ENCODE results near the gene ZNF778. TPM values are rescaled to one million over a fixed set of nuclear protein-coding genes. Genes with fewer than 3 reads are reported as not detected.
"Not testable (repeated sequence)": the region's sequence is repeated elsewhere in the genome, so short reads cannot be mapped to it uniquely, and the experiment has no call there.

ZNF778 gene
- total RNA-seq, 2 experiments from 2014 or later: 8.3 to 9.2 TPM

DNA sequence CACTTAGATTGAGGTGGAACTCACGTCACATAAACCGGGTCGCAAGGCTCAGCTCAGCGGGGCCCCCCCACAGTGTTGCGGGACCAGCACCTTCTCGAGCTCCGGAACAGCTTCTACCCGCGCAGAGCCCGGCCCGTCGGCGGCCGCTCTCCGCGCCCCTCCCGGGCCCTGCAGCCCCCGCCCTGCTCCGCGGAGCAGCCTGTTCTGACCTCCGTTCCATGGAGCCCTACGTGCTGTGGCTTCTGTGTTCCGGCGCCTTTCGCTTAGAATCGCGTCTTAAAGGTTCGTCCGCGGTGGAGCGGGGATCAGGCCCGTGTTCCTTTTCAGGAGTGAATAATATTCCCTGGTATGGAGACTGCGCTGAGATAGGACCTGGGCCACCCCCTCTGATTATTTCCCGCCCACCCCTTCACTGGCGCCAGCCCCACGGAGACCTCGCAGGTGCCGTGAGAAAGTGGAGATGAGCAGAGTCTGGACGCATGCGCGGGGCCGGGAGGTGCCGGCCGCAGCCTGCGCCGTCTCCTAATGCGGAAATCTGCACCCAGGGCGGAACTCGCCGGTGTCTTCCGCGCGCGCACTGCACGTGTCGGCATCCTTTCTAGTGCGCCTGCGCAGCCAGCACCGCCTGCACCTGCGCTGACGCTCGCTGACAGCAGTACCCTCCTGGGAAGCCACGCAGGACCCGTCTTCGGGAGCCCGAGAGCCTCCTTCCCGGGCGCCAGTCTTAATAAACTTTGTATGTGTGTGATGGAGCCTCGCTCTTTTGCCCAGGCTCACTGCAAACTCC lies 30.9 kb downstream of the ZNF778 start:
- ChIA-PET POLR2A (no interaction called here), CTCF (no interaction called here)
- peaks cover 14% of the 10 kb centered on the region for H3K4me1 Mint-ChIP-seq

DNA sequence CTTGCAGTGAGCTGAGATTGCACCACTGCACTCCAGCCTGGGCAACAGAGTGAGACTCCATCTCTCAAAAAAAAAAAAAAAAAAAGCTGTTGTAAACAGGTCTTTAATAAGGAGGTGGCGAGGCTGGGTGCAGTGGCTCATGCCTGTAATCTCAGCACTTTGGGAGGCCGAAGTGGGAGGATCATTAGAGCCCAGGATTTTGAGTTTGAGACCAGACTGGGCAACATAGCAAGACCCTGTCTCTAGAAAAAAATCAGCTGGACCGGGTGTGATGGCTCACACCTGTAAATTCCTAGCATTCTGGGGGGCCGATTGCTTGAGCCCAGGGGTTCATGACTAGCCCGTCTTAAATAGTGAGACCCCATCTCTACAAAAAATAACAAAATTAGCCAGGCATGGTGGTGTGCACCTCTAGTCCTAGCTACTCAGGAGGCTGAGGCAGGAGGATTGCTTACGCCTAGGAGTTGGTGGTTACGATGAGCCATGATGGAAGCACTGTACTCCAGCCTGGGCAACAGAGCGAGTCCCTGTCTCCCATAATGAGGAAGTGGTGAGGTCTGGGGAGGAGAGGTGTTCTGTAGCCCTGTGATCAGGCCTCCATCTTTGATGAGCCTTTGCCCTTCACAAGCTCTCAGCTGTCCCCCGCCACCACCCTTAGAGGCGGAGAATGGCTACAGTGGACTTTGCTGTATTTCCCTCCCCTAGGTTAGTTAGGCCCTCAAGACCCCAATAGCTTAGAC lies 36.2 kb downstream of the ZNF778 start:
- CTCF ChIA-PET: no interaction called here
- H3K36me3 Mint-ChIP-seq (ENCODE audit: low read depth): peaks cover 9% of the 10 kb centered on the region
- POLR2A ChIA-PET: no interaction called here
- H3K4me1 Mint-ChIP-seq: peaks cover 24% of the 10 kb centered on the region
- no peak overlapping the region for H3K4me3 Mint-ChIP-seq
- H3K9me3 Mint-ChIP-seq: peaks cover 8% of the 10 kb centered on the region
- H3K27me3 Mint-ChIP-seq: peaks cover 30% of the 10 kb centered on the region
- no peak for DNase-seq
- H3K27ac Mint-ChIP-seq: no peak overlapping the region

More for the DNA sequence above, 30.9 kb downstream of the ZNF778 start:
- no peak for DNase-seq
- H3K4me3 Mint-ChIP-seq: peak overlapping the region; percentile 69
- peaks cover 8% of the 10 kb centered on the region for H3K9me3 Mint-ChIP-seq
- H3K27ac Mint-ChIP-seq: peak overlapping the region; percentile 79
- H3K27me3 Mint-ChIP-seq: peaks cover 5% of the 10 kb centered on the region
- H3K36me3 Mint-ChIP-seq (ENCODE audit: low read depth): peaks cover 11% of the 10 kb centered on the region

DNA sequence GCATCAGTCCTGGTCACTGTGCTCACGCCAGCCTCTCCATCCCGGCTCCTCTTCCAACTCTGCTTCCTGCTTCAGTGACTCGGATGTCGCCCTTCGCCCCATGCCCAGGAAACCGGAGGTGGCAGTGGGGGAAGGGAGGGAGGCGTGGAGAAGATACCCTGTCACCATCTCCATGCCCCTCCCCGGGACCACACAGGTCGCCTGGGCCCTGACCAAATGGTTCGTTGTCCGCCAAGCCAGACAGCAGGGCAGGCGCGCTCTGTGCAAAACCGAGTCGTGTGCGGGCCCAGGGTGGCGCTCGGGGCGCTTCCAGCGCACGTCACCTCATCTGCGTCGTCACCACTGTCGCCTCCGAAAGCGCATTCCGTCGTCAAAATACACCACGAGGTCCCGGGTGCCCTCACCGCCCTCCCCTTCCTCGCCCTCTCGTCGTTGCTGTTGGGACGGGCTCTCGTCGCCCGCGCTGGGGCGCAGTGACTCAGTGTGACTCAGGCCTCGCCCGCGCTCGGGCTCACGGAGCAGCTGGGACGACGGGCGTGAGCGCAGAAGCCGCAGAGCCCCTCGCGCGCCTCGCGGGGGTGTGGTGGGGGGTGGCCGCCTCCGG lies 39.2 kb downstream of the ZNF778 start:
- peak overlapping the region; percentile 55 for H3K27ac Mint-ChIP-seq
- H3K36me3 Mint-ChIP-seq (ENCODE audit: low read depth): peaks cover 2% of the 10 kb centered on the region
- peak; percentile 63 for DNase-seq
- peaks cover 25% of the 10 kb centered on the region for H3K4me1 Mint-ChIP-seq
- ChIA-PET POLR2A (no interaction called here), CTCF (interaction anchor here (1.0 kb wide), 1 partner anchor 12 kb away, joined by 3 read pairs; no protein-coding TSS in a partner anchor)
- peaks cover 31% of the 10 kb centered on the region for H3K27me3 Mint-ChIP-seq
- H3K4me3 Mint-ChIP-seq: peak overlapping the region; percentile 47
- no peaks in the 10 kb centered on the region for H3K9me3 Mint-ChIP-seq

DNA sequence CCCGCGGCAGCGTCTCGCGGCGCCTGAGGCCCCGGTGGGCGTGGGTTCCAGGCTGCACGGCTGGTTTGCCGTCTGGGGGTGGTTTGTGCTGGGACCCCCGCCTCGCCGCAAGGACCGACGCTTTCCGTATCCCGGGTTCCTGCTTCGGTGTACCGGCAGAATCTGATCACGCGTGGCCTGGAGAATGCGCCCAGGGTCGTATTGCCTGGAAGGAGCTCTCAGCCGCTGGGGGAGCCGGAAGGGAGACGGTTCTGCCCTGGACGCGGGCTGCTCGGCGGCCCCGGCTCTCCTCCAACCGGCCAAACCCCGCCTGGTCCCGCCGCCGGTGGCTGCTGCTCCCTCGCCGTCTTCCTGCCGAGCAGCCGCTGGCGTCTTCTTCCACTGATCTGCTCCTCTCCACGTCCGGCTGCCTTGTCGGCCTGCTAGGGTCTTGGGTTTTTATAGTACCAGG lies 39.8 kb downstream of the ZNF778 start:
- H3K36me3 Mint-ChIP-seq (ENCODE audit: low read depth): peaks cover 2% of the 10 kb centered on the region
- ChIA-PET CTCF (interaction anchor here (1.0 kb wide), 1 partner anchor 12 kb away, joined by 3 read pairs; no protein-coding TSS in a partner anchor), POLR2A (no interaction called here)
- peak overlapping the region; percentile 19 for H3K27ac Mint-ChIP-seq
- no peaks in the 10 kb centered on the region for H3K9me3 Mint-ChIP-seq
- peaks cover 27% of the 10 kb centered on the region for H3K4me1 Mint-ChIP-seq
- no peak for DNase-seq
- peak overlapping the region; percentile 33 for H3K4me3 Mint-ChIP-seq
- peaks cover 31% of the 10 kb centered on the region for H3K27me3 Mint-ChIP-seq

DNA sequence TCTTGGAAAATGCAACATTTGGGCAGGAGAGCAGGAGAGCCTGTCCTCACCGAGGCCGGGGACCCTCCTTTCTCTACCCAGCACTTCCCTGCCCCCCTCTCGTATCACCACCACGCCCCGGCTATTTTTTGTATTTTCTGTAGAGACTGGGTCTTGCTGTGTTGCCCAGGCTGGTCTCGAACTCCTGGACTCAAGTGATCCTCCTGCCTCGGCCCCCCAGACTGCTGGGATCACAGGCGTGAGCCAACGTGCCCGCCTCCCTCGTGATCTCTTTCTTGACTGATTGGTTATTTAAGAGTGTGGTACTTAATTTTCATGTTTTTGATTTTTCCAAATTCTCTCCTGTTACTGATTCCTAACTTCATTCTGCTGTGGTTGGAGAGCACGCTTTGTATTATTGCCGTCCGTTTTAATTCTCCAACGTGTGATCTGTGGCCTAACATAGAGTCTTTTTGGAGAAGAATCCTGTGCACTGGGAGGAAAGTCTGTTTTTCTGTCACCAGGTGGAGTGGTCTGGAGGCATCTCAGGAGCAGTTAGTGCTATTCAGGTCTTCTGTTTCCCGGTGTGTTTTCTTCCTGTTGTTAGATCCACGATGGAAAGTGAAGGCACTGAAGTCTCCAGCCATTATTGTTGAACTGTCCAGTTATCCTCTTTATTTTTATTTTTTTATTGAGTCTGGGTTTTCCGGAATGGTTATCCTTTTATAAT lies 40.4 kb downstream of the ZNF778 start:
- Mint-ChIP-seq H3K27me3 (peaks cover 31% of the 10 kb centered on the region), H3K27ac (no peak overlapping the region), H3K4me3 (peak overlapping the region; percentile 33), H3K4me1 (peaks cover 27% of the 10 kb centered on the region), H3K9me3 (no peaks in the 10 kb centered on the region), H3K36me3 (ENCODE audit: low read depth) (peaks cover 2% of the 10 kb centered on the region)
- POLR2A ChIA-PET: no interaction called here
- no peak for DNase-seq
- CTCF ChIA-PET: no interaction called here

DNA sequence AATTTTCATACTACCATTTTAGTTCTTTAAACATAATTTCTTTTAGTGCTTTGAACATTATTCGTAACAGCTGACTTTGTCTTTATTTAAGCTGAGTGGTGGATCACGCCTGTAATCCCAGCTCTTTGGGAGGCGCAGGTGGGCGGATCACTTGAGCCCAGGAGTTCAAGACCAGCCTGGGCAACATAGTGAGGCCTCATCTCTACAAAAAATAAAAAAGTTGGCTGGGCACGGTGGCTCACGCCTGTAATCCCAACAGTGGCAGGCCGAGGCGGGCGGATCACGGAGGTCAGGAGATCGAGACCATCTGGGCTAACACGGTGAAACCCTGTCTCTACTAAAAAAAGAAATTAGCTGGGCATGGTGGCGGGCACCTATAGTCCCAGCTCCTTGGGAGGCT lies 42.4 kb downstream of the ZNF778 start:
- H3K4me3 Mint-ChIP-seq; H3K36me3 Mint-ChIP-seq (ENCODE audit: low read depth); DNase-seq; H3K27ac Mint-ChIP-seq; H3K9me3 Mint-ChIP-seq; POLR2A ChIA-PET: not testable (repeated sequence)
- Mint-ChIP-seq H3K27me3 (peaks cover 31% of the 10 kb centered on the region), H3K4me1 (peaks cover 28% of the 10 kb centered on the region)
- CTCF ChIA-PET: interaction anchor here (0.8 to 0.9 kb wide), 2 partner anchors 16 to 860 kb away, joined by 3 to 5 read pairs; no protein-coding TSS in a partner anchor

DNA sequence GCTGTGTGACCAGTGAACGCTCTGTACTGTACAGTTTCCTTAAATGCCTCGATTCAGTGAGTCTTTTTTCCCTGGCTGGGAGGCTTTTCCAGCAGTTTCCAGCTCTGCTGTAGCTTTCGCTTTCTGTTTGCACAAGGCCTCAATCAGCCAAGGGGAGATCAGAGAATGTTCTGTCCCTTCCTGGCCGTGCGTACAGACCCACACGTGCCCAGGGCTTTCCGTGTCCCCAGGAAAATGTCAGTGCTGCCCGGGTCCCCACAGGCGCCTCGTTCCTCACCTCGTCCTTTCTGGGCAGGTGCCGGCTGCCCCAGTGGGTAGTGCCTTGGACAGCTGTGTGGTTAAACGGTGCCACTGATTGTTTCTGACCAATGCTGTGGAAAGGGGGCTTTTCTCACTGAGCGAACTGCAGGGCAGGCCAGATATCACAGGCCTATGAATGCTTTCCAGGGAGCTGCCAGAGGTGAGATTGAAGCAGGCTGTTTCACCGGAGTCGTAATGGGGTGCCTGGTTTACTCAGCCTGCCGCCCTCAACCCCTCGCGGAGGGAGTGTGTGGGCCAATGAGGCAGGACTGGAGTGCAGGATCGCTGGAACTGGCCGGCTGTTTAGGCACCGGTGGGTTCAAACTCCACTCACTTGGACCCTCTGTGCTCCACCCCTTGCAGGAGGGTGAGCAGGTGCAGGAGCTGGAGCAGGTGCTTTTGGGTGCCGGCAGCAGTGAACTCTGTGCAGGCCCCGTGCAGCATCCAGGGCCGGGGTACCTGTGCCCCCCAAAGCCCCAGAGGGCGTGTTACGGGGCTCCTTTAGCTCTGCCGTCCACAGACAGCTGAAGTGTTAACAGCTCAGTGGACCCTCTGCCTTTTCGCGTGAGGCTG lies 44.4 kb downstream of the ZNF778 start:
- POLR2A ChIA-PET: no interaction called here
- CTCF ChIA-PET: interaction anchor here (0.9 kb wide), 1 partner anchor 295 kb away, joined by 3 read pairs; no protein-coding TSS in a partner anchor
- H3K4me1 Mint-ChIP-seq: peaks cover 17% of the 10 kb centered on the region

DNA sequence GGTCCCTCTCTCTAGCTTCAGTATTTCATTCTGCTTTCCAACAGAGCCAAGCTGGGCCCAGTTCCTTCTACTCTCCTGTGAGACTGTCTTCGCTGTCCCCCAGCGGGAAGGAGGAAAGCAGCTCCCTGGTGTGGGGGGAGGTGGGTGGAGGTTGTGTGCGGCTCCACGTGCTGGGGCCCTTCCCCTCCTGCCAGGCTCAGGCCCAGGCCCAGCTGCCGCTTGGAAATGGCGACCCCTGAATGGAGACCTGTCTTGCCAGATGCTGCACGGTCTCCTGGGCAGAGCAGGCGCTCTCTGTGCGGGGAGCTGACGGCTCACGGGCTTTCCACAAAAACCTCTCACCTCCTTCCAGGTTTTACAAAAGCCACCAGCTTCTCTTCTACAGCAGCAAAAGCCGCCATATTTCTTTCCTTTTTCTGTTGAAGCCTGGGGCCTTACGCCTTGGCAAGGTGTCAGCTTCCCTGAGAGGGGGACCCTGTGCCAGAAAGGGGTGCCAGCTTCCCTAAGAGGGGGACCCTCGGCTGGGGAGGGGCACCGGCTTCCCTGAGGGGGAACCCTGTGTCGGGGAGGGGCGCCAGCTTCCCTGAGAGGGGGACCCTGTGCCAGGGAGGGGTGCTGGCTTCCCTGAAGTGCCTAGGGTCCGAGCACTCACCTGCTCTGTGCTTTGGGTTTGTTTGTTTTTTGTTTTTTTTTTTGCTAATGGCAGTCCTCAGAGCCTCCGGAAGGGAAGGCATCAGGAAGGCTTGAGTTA lies 47.5 kb downstream of the ZNF778 start:
- ChIA-PET POLR2A (no interaction called here), CTCF (interaction anchor here (0.9 to 1.6 kb wide), 3 partner anchors 10 to 33 kb away, joined by 3 to 4 read pairs (median 3); no protein-coding TSS in a partner anchor)
- no peak for DNase-seq
- Mint-ChIP-seq H3K4me3 (no peak overlapping the region), H3K9me3 (no peaks in the 10 kb centered on the region), H3K4me1 (peaks cover 7% of the 10 kb centered on the region), H3K27me3 (no peaks in the 10 kb centered on the region), H3K36me3 (ENCODE audit: low read depth) (peaks cover 18% of the 10 kb centered on the region), H3K27ac (no peak overlapping the region)

More for the DNA sequence above, 44.4 kb downstream of the ZNF778 start:
- Mint-ChIP-seq H3K27ac (peak overlapping the region; percentile 31), H3K9me3 (no peaks in the 10 kb centered on the region), H3K36me3 (ENCODE audit: low read depth) (peaks cover 9% of the 10 kb centered on the region), H3K4me3 (no peak overlapping the region), H3K27me3 (peaks cover 17% of the 10 kb centered on the region)
- no peak for DNase-seq

DNA sequence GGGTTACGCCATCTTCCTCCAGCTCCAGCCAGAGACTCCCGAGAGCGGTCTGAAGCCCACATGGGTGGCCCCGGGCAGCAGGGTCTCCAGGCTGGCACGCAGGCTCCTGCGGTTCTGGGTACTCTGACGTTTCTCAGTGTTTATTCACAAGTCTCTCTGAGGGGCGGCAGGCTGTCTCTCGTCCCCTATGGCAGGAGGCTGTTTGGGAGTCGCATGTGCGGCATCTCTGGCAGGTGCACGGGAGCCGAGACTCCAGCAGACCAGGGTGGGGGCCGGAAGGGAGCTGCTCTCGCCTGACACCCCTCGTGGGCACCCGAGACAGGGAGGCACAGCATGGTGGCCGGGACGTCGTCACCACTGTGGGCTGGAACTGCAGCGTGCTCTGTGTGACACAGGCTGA lies 48.1 kb downstream of the ZNF778 start:
- H3K27me3 Mint-ChIP-seq: no peaks in the 10 kb centered on the region
- no peak overlapping the region for H3K27ac Mint-ChIP-seq
- H3K9me3 Mint-ChIP-seq: no peaks in the 10 kb centered on the region
- H3K36me3 Mint-ChIP-seq (ENCODE audit: low read depth): peaks cover 22% of the 10 kb centered on the region
- no peak overlapping the region for H3K4me3 Mint-ChIP-seq
- POLR2A ChIA-PET: no interaction called here
- CTCF ChIA-PET: interaction anchor here (1.2 to 1.6 kb wide), 2 partner anchors 9 to 32 kb away, joined by 3 read pairs; no protein-coding TSS in a partner anchor
- no peak for DNase-seq
- H3K4me1 Mint-ChIP-seq: peaks cover 7% of the 10 kb centered on the region

DNA sequence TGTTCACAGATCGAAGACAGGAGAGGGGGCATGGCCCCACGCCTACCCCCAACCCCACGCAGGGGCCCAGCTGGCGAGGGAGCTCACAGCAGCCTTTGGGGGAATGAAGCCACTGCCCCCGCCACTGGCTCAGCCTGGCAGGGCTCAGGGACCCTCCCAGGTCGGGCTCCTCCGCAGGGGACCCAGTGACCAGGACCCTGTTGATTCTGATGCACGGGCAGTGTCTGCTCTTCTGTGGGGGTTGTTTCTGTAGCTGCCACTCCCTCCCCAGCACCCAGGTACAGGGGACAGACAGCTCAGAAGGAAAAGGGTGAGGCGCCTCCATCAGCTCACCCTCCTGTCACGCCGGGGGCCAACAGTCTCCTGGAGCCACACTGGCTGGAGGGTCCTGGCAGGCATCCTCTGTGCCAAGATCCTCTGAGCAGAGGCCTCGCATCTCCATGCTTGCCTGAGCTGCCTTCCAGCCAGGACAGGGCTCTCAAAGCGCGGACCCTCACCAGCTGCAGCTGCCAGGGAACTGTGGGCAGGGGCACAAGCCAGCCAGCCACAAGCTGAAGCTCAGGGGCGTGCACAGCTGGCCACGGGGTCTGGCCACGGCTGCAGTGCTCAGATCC lies 49.1 kb downstream of the ZNF778 start:
- CTCF ChIA-PET: interaction anchor here (0.6 kb wide), 1 partner anchor 458 kb away, joined by 4 read pairs; no protein-coding TSS in a partner anchor

DNA sequence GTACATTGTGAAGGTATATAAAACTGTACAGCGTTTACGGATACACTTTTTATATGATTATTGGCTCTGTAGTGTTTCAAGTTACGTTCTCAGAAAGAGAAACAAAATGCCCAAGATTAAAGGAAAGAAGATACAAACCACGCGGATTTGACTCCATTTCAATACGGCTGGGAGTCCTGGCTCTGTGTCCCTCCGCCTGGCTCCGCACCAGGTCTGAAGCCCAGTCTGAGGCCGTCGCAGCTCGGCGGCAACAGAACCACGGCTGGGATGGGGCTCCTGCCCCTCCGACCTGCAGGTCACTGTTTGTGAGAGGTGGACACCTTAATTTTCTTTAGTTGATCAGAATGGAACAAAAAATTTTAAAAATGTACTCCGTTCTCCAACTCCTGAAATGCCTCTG lies 50.2 kb downstream of the ZNF778 start:
- H3K9me3 Mint-ChIP-seq, CTCF ChIA-PET, POLR2A ChIA-PET, H3K27me3 Mint-ChIP-seq, H3K4me1 Mint-ChIP-seq, DNase-seq, H3K4me3 Mint-ChIP-seq, H3K27ac Mint-ChIP-seq: not testable (repeated sequence)
- peaks cover 36% of the 10 kb centered on the region for H3K36me3 Mint-ChIP-seq (ENCODE audit: low read depth)

More for the DNA sequence above, 49.1 kb downstream of the ZNF778 start:
- H3K36me3 Mint-ChIP-seq (ENCODE audit: low read depth): peaks cover 27% of the 10 kb centered on the region
- no peak overlapping the region for H3K4me3 Mint-ChIP-seq
- POLR2A ChIA-PET: no interaction called here
- no peak overlapping the region for H3K27ac Mint-ChIP-seq
- peaks cover 4% of the 10 kb centered on the region for H3K4me1 Mint-ChIP-seq
- no peaks in the 10 kb centered on the region for H3K9me3 Mint-ChIP-seq
- H3K27me3 Mint-ChIP-seq: no peaks in the 10 kb centered on the region
- no peak for DNase-seq

Data from activated CD4-positive, alpha-beta T cell treated with anti-CD3 and anti-CD28 coated beads, Interleukin-2, amount 10 ng/mL, durations not matched to agents 7 days and 5 days (primary cell).